Immature natural killer cell (primary cell): Measurements from ENCODE around the gene SUCLA2. TPM values are rescaled to one million over a fixed set of nuclear protein-coding genes. Genes with fewer than 3 reads are reported as not detected.
"Not testable (repeated sequence)": the region's sequence is repeated elsewhere in the genome, so short reads cannot be mapped to it uniquely, and the experiment has no call there.

Experiments used
- DNase-seq, 3 donors: peaks; one replicate each; pipeline ENCODE4 v3.0.0; 2022; ENCODE audit warnings: mixed read lengths in 1 of 3
- H3K27ac Mint-ChIP-seq, 6 donors: one replicate each; pipeline ENCODE4 v1.8.0; 2020; ENCODE audit warnings: mixed read lengths in 6 of 6, mild to moderate bottlenecking in 5 of 6, inconsistent platforms in 4 of 6, moderate library complexity in 3 of 6
- H3K27me3 Mint-ChIP-seq, 3 donors: one replicate each; pipeline ENCODE4 v1.8.0; 2020 to 2021; ENCODE audit warnings: low read depth in 3 of 3, mild to moderate bottlenecking in 3 of 3, mixed read lengths in 3 of 3, moderate library complexity in 3 of 3, inconsistent platforms in 1 of 3
- H3K36me3 Mint-ChIP-seq, 3 donors: one replicate each; pipeline ENCODE4 v1.8.0; 2020; ENCODE audit warnings: mixed read lengths in 3 of 3, inconsistent platforms in 2 of 3, mild to moderate bottlenecking in 2 of 3
- H3K4me1 Mint-ChIP-seq, 2 donors: one replicate each; pipeline ENCODE4 v1.8.0; 2020; ENCODE audit warnings: inconsistent platforms in 2 of 2, mild to moderate bottlenecking in 2 of 2, mixed read lengths in 2 of 2, moderate library complexity in 1 of 2
- H3K4me3 Mint-ChIP-seq, 5 donors: one replicate each; pipeline ENCODE4 v1.8.0; 2020; ENCODE audit warnings: mild to moderate bottlenecking in 5 of 5, mixed read lengths in 5 of 5, inconsistent platforms in 3 of 5, moderate library complexity in 3 of 5
- H3K9me3 Mint-ChIP-seq, 6 donors: one replicate each; pipeline ENCODE4 v1.8.0; 2020; ENCODE audit warnings: mild to moderate bottlenecking in 6 of 6, mixed read lengths in 6 of 6, inconsistent platforms in 4 of 6, moderate library complexity in 3 of 6
- polyA plus RNA-seq, 3 donors: library from polyadenylated mRNA; unstranded; fragments of 300-500 nt; fragmentation: Illumina TruSeq; gene quantifications; one replicate each; pipeline ENCODE4 v1.2.3, GENCODE V29; 2021

SUCLA2 gene
- polyA plus RNA-seq, 3 donors from 2014 or later: 22.1 to 35.9 (median 22.7) TPM

DNA sequence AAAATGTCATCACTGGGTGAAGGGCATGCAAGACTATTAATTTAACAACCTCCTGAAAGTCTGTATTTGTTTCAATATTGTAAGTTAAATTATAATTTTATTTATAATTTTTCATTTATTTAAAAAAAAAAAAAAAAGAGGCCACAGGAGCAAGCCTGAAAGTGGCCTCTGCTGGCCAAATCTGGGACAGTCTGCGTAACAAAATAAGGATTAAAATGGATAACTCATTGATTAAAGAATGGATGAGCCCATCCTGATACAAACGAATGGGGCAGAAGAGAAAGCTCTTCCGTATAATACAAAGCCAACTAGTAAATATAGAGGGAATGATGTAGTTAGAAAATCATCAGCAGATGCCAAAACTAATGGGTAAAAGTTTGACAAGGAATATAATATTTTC lies 36.2 kb downstream of the SUCLA2 start:
- Mint-ChIP-seq H3K4me1 (peaks cover 4 to 6% of the 10 kb centered on the region in 2 donors), H3K27ac (no peak overlapping the region), H3K9me3 (no peaks in the 10 kb centered on the region), H3K4me3 (no peak overlapping the region), H3K27me3 (no peaks in the 10 kb centered on the region), H3K36me3 (peaks cover 27 to 58% (median 45%) of the 10 kb centered on the region in 3 donors)
- no peak for DNase-seq

DNA sequence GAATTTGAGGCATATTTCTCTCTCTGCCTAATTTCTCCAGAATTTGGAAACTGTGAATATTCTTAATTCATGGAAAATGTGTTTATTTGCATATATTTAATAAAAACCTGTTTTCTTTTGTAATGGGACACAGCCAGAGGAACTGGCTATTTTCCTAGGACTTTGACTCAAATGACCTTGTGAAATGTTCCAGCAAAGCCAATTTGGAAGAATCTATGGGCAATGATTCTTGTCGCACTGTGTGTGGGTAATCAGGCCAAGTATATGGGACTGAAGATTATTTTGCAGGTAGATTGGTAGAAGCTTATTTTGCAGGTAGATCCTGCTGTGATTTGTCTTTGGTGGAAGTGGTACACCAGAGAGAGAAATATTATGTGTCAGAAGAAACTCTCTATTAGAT lies 38.8 kb downstream of the SUCLA2 start:
- DNase-seq: no peak
- Mint-ChIP-seq H3K36me3 (peaks cover 52 to 75% (median 72%) of the 10 kb centered on the region in 3 donors), H3K4me1 (peaks cover 8 to 16% of the 10 kb centered on the region in 2 donors), H3K27ac (no peak overlapping the region), H3K27me3 (no peaks in the 10 kb centered on the region), H3K9me3 (peaks cover 0 to 7% (median 3%) of the 10 kb centered on the region in 6 donors), H3K4me3 (no peak overlapping the region)

DNA sequence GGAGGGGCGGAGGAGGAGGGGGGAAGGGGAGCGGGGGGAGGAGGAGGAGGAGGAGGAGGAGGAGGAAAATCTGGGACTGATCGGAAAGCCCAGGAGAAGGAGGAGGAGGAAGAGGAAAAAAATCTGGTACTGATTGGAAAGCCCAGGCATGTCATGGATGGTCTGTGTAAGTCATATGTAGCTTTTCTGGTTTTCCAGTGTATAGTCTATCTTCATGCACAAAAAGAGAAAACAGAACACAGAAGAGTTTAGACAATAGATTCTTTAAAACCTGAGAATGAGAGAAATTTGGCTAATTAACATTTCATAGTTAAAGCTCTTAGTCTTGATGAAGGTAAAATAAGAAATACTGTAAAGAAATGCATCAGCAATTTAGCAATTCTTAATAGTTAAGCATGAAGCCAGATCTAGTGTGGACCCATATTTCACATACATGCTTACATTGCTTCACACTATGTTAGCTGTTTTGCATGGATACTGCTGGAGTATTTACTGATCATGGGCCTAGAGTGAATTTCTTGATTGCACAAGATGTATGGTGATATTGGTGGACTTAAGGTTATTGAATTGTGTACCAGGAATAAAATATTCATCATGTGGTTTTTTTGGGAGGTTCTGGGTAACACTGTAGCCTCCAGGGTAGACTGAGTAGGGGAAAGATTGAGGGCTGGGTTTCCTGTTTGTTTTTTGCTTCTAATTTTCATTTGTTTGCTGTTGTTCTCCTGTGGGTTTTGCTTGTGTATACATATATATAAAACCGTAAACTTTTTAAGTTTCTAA lies 41.4 kb downstream of the SUCLA2 start:
- peaks cover 65 to 82% (median 79%) of the 10 kb centered on the region in 3 donors for H3K36me3 Mint-ChIP-seq
- peak overlapping the region in 2 of 6 donors; percentile 51 to 61 for H3K27ac Mint-ChIP-seq
- peaks cover 8 to 16% of the 10 kb centered on the region in 2 donors for H3K4me1 Mint-ChIP-seq
- DNase-seq: no peak
- no peak overlapping the region for H3K4me3 Mint-ChIP-seq
- no peaks in the 10 kb centered on the region for H3K27me3 Mint-ChIP-seq
- peaks cover 4 to 21% (median 11%) of the 10 kb centered on the region in 6 donors for H3K9me3 Mint-ChIP-seq

DNA sequence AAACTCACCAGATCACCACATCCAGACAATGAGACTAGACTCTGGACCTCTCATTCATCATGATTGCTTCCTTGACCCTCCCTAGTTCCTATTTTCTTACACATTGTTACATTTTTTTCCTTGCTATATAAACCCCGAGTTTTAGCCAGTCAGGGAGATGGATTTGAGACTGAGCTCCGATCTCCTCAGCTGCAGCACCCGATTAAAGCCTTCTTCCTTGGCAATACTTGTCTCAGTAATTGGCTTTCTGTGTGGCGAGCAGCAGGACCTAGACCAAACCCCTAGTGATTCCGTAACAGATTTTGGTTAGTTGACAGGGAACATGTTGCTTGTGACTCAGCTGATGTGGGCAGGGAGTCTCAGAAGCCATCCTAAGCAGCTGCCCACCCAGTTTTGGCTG lies 44.0 kb downstream of the SUCLA2 start:
- no peak overlapping the region for H3K27ac Mint-ChIP-seq
- H3K9me3 Mint-ChIP-seq: peaks cover 4 to 21% (median 11%) of the 10 kb centered on the region in 6 donors

DNA sequence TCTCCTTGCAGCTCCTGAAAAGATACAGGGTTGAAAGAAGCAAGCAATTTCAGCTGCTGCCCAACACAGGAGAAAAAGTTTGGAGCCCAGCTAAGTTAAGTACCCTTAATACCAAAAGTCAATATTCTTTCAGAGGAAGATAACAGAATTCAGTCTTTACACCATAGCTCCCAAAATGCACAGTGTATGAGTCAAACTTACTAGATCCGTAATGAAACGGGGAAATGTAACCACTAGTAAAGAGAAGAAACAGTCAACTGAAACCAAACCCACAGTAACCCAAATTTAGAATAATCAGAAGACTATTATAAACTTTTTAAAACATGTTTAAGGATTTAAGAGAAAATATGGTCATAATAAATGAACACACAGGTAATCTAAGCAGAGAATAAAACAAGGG lies 45.2 kb downstream of the SUCLA2 start:
- peak overlapping the region in 1 of 6 donors; percentile 12 for H3K27ac Mint-ChIP-seq
- H3K36me3 Mint-ChIP-seq: peaks cover 70 to 87% (median 81%) of the 10 kb centered on the region in 3 donors
- H3K4me3 Mint-ChIP-seq: no peak overlapping the region
- no peaks in the 10 kb centered on the region for H3K27me3 Mint-ChIP-seq
- peaks cover 4 to 21% (median 11%) of the 10 kb centered on the region in 6 donors for H3K9me3 Mint-ChIP-seq
- peaks cover 8 to 25% of the 10 kb centered on the region in 2 donors for H3K4me1 Mint-ChIP-seq
- no peak for DNase-seq

More for the DNA sequence above, 44.0 kb downstream of the SUCLA2 start:
- Mint-ChIP-seq H3K36me3 (peaks cover 64 to 84% (median 78%) of the 10 kb centered on the region in 3 donors), H3K27me3 (no peaks in the 10 kb centered on the region), H3K4me3 (no peak overlapping the region), H3K4me1 (peaks cover 8 to 17% of the 10 kb centered on the region in 2 donors)
- no peak for DNase-seq

DNA sequence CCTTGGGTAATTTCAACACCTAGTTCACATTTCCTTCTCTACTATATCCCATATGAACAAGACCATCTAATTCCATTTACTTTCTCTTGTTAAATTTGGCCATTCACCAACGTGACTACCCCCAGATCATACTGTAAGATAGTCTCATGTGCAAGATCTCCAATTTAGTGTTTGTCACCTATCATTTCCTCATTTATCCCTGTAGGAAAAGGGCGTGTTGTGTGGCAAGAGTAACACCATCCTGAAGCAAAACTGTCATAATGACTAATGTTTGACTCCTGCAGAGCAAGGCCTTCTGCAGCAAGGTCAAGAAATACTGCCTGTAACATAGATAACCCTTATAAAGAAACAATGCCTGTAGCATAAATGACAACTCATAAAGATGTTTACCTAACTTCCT lies 51.3 kb downstream of the SUCLA2 start:
- H3K9me3 Mint-ChIP-seq: no peaks in the 10 kb centered on the region
- H3K27me3 Mint-ChIP-seq: no peaks in the 10 kb centered on the region
- H3K36me3 Mint-ChIP-seq: peaks cover 39 to 46% (median 43%) of the 10 kb centered on the region in 3 donors

DNA sequence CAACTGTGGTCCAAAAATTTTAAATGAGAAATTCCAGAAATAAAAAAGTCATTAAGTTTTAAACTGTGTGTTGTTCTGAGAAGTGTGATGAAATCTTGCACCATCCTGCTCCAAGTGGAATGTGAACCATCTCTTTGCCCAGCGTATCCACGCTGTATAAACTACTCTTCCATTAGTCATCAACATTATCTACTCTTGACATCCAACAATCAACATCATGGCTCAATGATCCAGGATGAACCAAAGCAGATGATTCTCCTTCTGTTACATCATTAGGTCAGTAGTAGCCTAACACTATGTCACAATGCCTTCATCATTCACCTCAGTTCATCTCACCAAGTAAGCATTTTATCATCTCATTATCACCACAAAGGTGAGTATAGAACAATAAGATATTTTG lies 55.3 kb downstream of the SUCLA2 start:
- Mint-ChIP-seq H3K9me3 (no peaks in the 10 kb centered on the region), H3K27me3 (no peaks in the 10 kb centered on the region), H3K36me3 (peaks cover 25 to 36% (median 25%) of the 10 kb centered on the region in 3 donors), H3K4me1 (peaks cover 0 to 4% of the 10 kb centered on the region in 2 donors), H3K27ac (peak overlapping the region in 1 of 6 donors; percentile 1), H3K4me3 (no peak overlapping the region)
- DNase-seq: no peak

More for the DNA sequence above, 51.3 kb downstream of the SUCLA2 start:
- H3K4me1 Mint-ChIP-seq: peaks cover 0 to 14% of the 10 kb centered on the region in 2 donors
- no peak for DNase-seq
- H3K4me3 Mint-ChIP-seq: no peak overlapping the region
- H3K27ac Mint-ChIP-seq: peak overlapping the region in 1 of 6 donors; percentile 23

DNA sequence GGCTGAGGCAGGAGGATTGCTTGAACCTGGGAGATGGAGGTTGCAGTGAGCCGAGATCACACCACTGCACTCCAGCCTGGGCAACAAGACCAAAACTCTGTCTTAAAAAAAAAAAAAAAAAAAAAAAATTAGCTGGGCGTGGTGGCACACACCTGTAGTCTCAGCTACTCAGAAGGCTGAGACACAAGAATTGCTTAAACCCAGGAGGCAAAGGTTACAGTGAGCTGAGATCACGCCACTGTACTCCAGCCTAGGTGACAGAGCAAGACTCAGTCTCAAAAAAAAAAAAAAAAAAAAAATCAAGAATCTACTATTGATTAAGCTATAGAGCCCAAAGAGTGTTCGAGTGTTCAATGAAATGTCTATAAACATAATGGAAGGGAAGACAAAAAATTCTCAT lies 55.9 kb downstream of the SUCLA2 start:
- not testable (repeated sequence) for H3K27me3 Mint-ChIP-seq, H3K4me1 Mint-ChIP-seq, DNase-seq, H3K9me3 Mint-ChIP-seq, H3K27ac Mint-ChIP-seq, H3K4me3 Mint-ChIP-seq
- peaks cover 25 to 37% (median 25%) of the 10 kb centered on the region in 3 donors for H3K36me3 Mint-ChIP-seq

DNA sequence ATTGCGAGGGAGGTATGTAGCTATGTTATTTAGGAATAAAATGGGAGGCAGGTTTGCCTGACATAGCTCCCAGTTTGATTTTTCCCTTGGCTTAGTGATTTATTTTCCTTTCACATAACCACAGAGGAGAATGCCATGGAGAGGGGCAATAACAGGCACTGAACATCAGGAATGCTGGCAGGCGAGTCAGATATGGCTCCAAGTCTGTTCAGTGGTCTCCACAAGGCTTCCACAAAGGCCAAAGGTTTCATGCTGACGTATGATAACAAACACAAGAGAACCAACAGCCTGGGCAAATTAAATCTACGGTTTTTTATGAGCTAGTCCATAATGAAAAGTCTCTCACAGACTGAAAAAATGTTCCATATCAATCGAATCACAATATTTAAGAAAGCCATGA lies 66.7 kb downstream of the SUCLA2 start:
- no peak for DNase-seq
- no peaks in the 10 kb centered on the region for H3K9me3 Mint-ChIP-seq
- H3K27ac Mint-ChIP-seq: no peak overlapping the region
- H3K4me3 Mint-ChIP-seq: no peak overlapping the region
- H3K27me3 Mint-ChIP-seq: peaks cover 0 to 1% (median 0%) of the 10 kb centered on the region in 3 donors
- H3K36me3 Mint-ChIP-seq: peaks cover 16 to 33% (median 25%) of the 10 kb centered on the region in 3 donors
- H3K4me1 Mint-ChIP-seq: no peaks in the 10 kb centered on the region

DNA sequence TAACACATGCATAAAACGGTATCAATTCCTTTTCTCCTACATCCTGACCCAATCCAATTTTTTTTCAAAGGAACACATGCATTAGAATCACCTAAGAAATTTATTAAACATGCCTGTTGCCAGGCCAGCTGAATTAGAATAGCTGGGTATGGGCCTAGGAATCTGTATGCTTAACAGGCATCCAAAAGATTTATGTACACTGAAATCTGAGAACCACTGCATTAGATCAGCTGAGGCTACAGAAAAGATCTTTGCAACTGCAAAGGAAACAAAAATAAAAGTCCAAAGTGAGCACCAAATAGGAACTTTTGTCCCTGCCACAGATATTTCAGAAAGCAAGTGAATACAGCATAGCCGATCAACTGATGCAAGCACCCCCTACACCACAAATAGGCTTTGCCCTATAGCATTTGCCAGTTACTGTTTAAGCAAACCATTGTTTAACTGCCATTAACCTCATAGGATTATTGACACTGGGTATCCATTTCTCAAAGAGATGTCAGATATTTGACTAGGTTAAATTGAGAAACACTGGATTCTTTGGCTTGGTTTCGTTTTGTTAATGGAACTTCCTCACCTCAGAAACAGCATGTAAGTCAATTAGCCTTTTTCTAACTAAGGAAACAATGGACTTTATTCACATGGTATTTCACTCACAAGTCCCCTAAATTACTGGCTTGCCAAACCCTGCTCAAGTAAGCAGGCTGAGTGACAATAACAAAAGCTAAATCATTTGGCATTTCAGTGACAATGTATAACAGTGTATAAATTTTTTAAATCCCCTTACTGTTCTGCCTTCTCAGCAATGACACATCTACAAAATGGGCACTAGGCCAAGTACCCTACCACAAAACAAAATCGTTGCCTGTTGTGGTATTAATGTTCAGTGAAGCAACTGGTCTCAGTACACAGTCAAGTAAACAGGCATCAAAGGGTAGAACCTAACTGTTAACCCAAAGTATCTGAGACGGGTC lies 67.8 kb downstream of the SUCLA2 start:
- H3K9me3 Mint-ChIP-seq: no peaks in the 10 kb centered on the region
- peaks cover 13 to 25% (median 21%) of the 10 kb centered on the region in 3 donors for H3K36me3 Mint-ChIP-seq
- H3K4me3 Mint-ChIP-seq: no peak overlapping the region
- H3K4me1 Mint-ChIP-seq: no peaks in the 10 kb centered on the region
- peaks cover 0 to 1% (median 0%) of the 10 kb centered on the region in 3 donors for H3K27me3 Mint-ChIP-seq
- DNase-seq: no peak
- no peak overlapping the region for H3K27ac Mint-ChIP-seq

DNA sequence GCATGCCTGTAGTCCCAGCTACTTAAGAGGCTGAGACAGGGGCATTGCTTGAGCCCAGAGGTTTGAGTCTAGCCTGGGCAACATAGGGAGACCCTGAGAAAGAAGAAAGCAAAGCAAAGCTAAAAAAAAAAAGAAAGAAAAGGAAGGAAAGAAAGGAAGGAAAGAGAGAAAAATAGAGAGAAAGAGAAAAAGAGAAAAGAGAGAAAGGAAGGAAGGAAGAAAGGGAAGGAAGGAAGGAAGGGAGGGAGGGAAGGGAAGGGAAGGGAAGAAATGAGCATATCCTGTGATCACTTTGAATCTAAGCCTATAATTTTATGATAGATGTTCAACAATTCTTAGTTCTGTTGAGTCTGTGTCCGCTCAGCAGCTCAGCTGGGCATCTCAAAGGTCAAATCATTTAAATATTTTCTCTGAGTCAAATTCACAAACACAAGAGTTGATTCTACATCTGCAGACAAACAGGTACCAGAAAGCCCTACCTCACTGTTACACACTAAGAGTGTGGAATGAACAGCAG lies 70.4 kb downstream of the SUCLA2 start:
- Mint-ChIP-seq H3K27me3 (peaks cover 0 to 1% (median 0%) of the 10 kb centered on the region in 3 donors), H3K4me3 (no peak overlapping the region), H3K27ac (peak overlapping the region in 1 of 6 donors; percentile 47), H3K9me3 (no peaks in the 10 kb centered on the region), H3K36me3 (peaks cover 0 to 10% (median 6%) of the 10 kb centered on the region in 3 donors), H3K4me1 (no peaks in the 10 kb centered on the region)
- no peak for DNase-seq

DNA sequence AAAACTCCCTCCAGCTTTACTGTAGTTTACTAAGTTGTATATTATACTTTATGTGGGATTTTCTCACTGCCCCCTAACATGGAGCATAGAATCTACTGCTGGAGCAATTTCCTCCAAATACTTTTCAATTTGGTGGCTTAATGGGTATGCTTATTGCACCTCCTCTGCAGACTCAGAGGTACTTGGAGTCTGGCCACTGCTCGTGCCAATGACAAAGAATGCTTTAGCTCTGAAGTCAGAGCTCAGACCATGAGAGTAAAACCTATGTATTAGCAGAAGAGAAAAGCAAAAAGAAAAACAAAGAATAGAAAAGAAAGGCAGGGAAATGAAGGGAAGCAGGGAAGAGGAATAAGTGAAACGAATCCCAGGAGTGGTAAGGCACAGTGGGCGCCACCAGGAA lies 71.9 kb downstream of the SUCLA2 start:
- Mint-ChIP-seq H3K4me3 (no peak overlapping the region), H3K9me3 (no peaks in the 10 kb centered on the region), H3K4me1 (no peaks in the 10 kb centered on the region), H3K27ac (no peak overlapping the region), H3K36me3 (peaks cover 0 to 6% (median 1%) of the 10 kb centered on the region in 3 donors), H3K27me3 (peaks cover 0 to 1% (median 0%) of the 10 kb centered on the region in 3 donors)
- no peak for DNase-seq

DNA sequence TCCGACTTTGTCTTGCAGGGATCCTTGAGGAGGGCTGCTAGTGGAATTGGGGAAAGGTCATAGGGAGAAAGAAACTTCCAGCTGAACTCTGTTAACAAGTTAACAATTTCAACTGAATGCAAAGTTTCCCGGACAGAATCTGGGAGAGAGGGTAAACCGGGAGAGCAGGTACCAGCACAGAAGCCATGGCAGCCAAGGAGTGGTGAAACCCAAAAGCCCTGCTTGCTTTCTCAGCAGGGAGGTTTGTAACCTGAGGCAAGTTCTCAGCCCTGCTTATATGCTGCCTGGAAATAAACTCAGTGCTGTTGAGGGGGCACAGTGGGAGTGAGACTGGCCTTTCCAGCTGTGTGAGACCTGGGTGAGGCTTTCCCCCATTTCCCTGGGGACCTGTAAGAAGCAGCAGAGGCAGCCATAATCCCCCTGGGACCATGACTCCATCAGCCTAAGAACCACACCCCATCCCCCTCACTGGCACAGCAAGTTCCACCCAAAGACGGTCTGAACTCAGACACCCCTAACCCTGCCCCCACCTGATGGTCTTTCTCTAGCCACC lies 84.0 kb downstream of the SUCLA2 start:
- peaks cover 0 to 1% (median 1%) of the 10 kb centered on the region in 3 donors for H3K27me3 Mint-ChIP-seq
- H3K36me3 Mint-ChIP-seq: peaks cover 21 to 33% (median 21%) of the 10 kb centered on the region in 3 donors
- H3K9me3 Mint-ChIP-seq: peaks cover 0 to 11% (median 0%) of the 10 kb centered on the region in 6 donors
- no peak overlapping the region for H3K4me3 Mint-ChIP-seq
- DNase-seq: no peak
- H3K4me1 Mint-ChIP-seq: no peaks in the 10 kb centered on the region
- H3K27ac Mint-ChIP-seq: no peak overlapping the region
